ENCODE results near the gene ALLC.

- TF ChIP-seq CTCF (conservative IDR thresholded peaks at IDR 0.05) (no peak), ZFX (IDR thresholded peaks at IDR 0.05) (no peak)
These were observed 67.7 kb downstream of the ALLC start for GRCh38 chr2:3725458-3726250.

All from C4-2B (cell line).